ENCODE data around the gene SLC9C1. TPM values are rescaled to one million over a fixed set of nuclear protein-coding genes. Genes with fewer than 3 reads are reported as not detected.
A peak's percentile ranks its signal among the peaks of the same experiment; 100 is the strongest.

The SLC9C1 gene
- total RNA-seq, 3 donors from 2014 or later = 0.15 to 0.48 TPM; not detected in 1

DNA sequence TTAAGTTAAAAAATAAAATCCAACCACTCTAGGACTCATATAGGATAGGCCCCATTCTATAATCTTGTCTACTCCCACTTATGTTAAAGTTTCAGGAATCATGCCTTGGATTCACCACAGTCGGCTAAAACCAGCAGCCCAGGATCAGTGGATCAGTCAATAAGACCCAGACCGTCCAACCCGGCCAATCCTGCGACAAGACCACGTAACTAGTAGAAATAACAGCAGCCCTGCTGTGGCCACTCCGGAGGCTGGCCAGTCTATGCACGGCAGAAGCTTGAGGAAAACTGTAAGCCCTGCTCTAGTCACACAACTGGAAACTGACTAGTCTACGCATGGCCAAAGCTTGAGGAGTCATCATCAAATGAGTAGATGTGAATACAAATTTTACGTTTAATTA is 12.8 kb upstream of the SLC9C1 start:
- Histone ChIP-seq H3K27ac (no peak overlapping the region), H3K4me1 (no peaks in the 10 kb centered on the region), H3K4me3 (no peak overlapping the region), H3K9me3 (no peaks in the 10 kb centered on the region), H3K36me3 (no peaks in the 10 kb centered on the region), H3K27me3 (no peaks in the 10 kb centered on the region)
- intact Hi-C loops (cut with DNase I; ENCODE audit: low total_unique reads) = no loop called here
- DNase-seq (ENCODE audit: low spot score in 2 of 2) = no peak
- TF ChIP-seq POLR2AphosphoS5 (IDR thresholded peaks at IDR 0.05) (no peak), POLR2A (IDR thresholded peaks at IDR 0.05) (no peak), CTCF (IDR thresholded peaks at IDR 0.05) (no peak)

DNA sequence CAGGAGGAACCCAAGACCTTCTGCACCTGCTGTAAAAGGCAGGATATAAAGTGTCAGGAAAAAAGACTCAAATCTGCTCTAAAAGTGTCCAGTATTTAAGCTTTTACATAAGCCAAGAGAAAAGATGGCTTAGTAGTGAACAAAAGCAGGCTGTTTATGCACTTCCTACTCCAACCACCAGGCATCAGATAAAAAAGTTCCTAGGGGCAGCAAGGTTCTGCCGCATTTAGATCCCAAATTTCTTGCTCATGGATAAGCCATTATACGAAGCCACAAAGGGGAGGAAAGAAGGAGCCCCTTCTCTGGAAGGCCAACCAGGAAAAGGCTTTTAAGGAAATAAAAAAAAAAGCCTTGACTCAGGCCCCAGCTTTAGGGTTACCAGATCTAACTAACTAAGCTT is 10.6 kb upstream of the SLC9C1 start:
- peak in 1 of 3 donors; percentile 35 for TF ChIP-seq CTCF (IDR thresholded peaks at IDR 0.05)
- TF ChIP-seq POLR2AphosphoS5 (IDR thresholded peaks at IDR 0.05) = no peak
- no peak for TF ChIP-seq POLR2A (IDR thresholded peaks at IDR 0.05)
- peak overlapping the region; percentile 47 to 64 (median 51) for H3K4me3 ChIP-seq
- H3K4me1 ChIP-seq = no peaks in the 10 kb centered on the region
- no peaks in the 10 kb centered on the region for H3K9me3 ChIP-seq
- no peaks in the 10 kb centered on the region for H3K27me3 ChIP-seq
- intact Hi-C loops (cut with DNase I; ENCODE audit: low total_unique reads) = loop anchor here (5.0 kb wide), 1 partner anchor 622 kb away; no protein-coding TSS in a partner anchor
- H3K27ac ChIP-seq = no peak overlapping the region
- DNase-seq (ENCODE audit: low spot score in 2 of 2) = no peak
- no peaks in the 10 kb centered on the region for H3K36me3 ChIP-seq

- no peak overlapping the region for H3K27ac ChIP-seq
- no peak for DNase-seq (ENCODE audit: low spot score in 2 of 2)
- H3K27me3 ChIP-seq = no peaks in the 10 kb centered on the region
- peak overlapping the region; percentile 47 to 64 (median 51) for H3K4me3 ChIP-seq
- intact Hi-C loops (cut with DNase I; ENCODE audit: low total_unique reads) = loop anchor here (5.0 kb wide), 1 partner anchor 622 kb away; no protein-coding TSS in a partner anchor
- TF ChIP-seq POLR2AphosphoS5 (IDR thresholded peaks at IDR 0.05) (no peak), POLR2A (IDR thresholded peaks at IDR 0.05) (no peak), CTCF (IDR thresholded peaks at IDR 0.05) (no peak)
- no peaks in the 10 kb centered on the region for H3K4me1 ChIP-seq
- no peaks in the 10 kb centered on the region for H3K36me3 ChIP-seq
- H3K9me3 ChIP-seq = no peaks in the 10 kb centered on the region
Observed at GRCh38 chr3:112303764-112304325, 9.8 kb upstream of the SLC9C1 start.

DNA sequence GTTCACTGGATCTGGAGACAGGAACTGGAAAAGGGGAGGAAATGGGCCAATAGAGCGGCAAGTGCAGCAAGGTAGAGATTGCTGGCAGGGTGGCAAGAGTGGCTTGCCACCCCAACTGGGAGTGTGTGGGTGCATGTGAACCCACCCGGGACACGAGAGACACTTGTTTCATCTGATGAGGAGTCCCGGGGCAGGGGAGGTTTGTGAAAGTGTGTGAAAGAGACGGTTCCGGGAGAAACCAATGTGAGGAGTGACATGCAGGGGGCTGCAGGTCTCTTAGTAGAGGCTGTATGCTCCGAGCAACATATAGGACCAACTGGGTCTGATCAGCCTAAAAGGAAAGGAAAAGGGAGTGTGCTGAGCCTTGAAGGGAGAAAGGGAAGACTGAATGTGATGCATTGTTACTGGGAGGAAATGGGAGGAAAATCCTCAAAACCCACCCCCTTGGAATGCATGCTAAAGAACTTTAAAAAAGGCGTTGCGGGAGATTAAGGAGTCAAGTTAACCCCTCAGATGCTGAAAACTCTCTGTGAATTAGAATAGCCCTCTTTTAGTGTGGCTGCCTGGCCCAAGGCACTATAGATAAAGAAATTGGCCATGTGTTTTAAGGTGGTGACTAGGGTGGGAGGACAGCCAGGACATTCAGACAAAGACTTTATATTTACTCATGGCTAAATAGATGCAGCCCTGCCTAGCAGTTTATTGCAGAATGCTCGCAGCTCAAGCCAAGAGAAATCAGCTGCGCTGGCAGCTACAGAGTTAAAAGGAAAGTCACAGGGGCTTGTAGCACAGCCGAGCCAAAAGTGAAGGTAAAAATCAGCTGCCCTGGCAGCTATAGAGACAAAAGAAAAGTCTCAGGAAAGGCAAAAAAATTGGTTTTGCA is 9.1 kb upstream of the SLC9C1 start:
- no peak for TF ChIP-seq CTCF (IDR thresholded peaks at IDR 0.05)
- no peak for TF ChIP-seq POLR2AphosphoS5 (IDR thresholded peaks at IDR 0.05)
- TF ChIP-seq POLR2A (IDR thresholded peaks at IDR 0.05) = no peak
- Histone ChIP-seq H3K27ac (no peak overlapping the region), H3K9me3 (no peaks in the 10 kb centered on the region), H3K36me3 (no peaks in the 10 kb centered on the region), H3K27me3 (no peaks in the 10 kb centered on the region), H3K4me3 (peak overlapping the region; percentile 47 to 64 (median 51)), H3K4me1 (no peaks in the 10 kb centered on the region)
- intact Hi-C loops (cut with DNase I; ENCODE audit: low total_unique reads) = loop anchor here (5.0 kb wide), 1 partner anchor 621 kb away; no protein-coding TSS in a partner anchor
- DNase-seq (ENCODE audit: low spot score in 2 of 2) = no peak
